Ectodermal cell (in vitro differentiated cells): ENCODE results near the gene NHERF1.
A peak's percentile ranks its signal among the peaks of the same experiment; 100 is the strongest.

ENCODE experiments used
- H3K27ac ChIP-seq: 2 replicates; pipeline ENCODE4 v1.7.0; 2013; ENCODE audit warnings: mild to moderate bottlenecking, low read depth, low read length; ENCODE audit not compliant: insufficient read depth, poor library complexity, severe bottlenecking
- H3K27me3 ChIP-seq: 2 replicates; pipeline ENCODE4 v1.7.0; 2013; ENCODE audit warnings: mild to moderate bottlenecking, low read length; ENCODE audit not compliant: insufficient read depth, control insufficient read depth, poor library complexity, severe bottlenecking
- H3K36me3 ChIP-seq: one replicate; pipeline ENCODE4 v1.7.0; 2013; ENCODE audit warnings: low read length; ENCODE audit not compliant: control insufficient read depth, insufficient read depth
- H3K4me1 ChIP-seq: one replicate; pipeline ENCODE4 v1.7.0; 2013; ENCODE audit warnings: low read length; ENCODE audit not compliant: control insufficient read depth, insufficient read depth
- H3K4me3 ChIP-seq: 2 replicates; pipeline ENCODE4 v1.7.0; 2013; ENCODE audit warnings: low read depth, low read length, control low read depth; ENCODE audit not compliant: insufficient read depth
- H3K9me3 ChIP-seq: 2 replicates; pipeline ENCODE4 v1.7.0; 2013; ENCODE audit warnings: mild to moderate bottlenecking, low read length, moderate library complexity; ENCODE audit not compliant: control insufficient read depth
- WGBS, 2 experiments: methylation state at CpG; one replicate each; pipeline ENCODE4 v1.1.7; 2013; ENCODE audit warnings: missing lambda C conversion rate in 2 of 2; 5-methylcytosine and 5-hydroxymethylcytosine counted together

The NHERF1 gene

GRCh38 chr17:74807441-74807840 is 59.0 kb downstream of the NHERF1 start:
- Histone ChIP-seq H3K4me1 (peaks cover 2% of the 10 kb centered on the region), H3K27ac (no peak overlapping the region), H3K36me3 (no peaks in the 10 kb centered on the region), H3K4me3 (no peak overlapping the region), H3K27me3 (no peaks in the 10 kb centered on the region), H3K9me3 (no peaks in the 10 kb centered on the region)
- WGBS, 2 experiments: 92 to 94% methylated on average over 13 of the region's 13 CpGs

- no peak overlapping the region for H3K4me3 ChIP-seq
- WGBS, 2 experiments: 93 to 94% methylated on average over 6 of the region's 6 CpGs
- no peaks in the 10 kb centered on the region for H3K36me3 ChIP-seq
- H3K9me3 ChIP-seq: no peaks in the 10 kb centered on the region
- H3K27ac ChIP-seq: no peak overlapping the region
- H3K27me3 ChIP-seq: no peaks in the 10 kb centered on the region
- H3K4me1 ChIP-seq: peaks cover 6% of the 10 kb centered on the region
Measured at GRCh38 chr17:74807925-74808324, 59.5 kb downstream of the NHERF1 start.

- H3K27ac ChIP-seq: no peak overlapping the region
- H3K9me3 ChIP-seq: no peaks in the 10 kb centered on the region
- H3K4me1 ChIP-seq: peaks cover 10% of the 10 kb centered on the region
- no peaks in the 10 kb centered on the region for H3K27me3 ChIP-seq
- 91 to 92% methylated on average over 17 of the region's 17 CpGs for WGBS, 2 experiments
- H3K4me3 ChIP-seq: no peak overlapping the region
- H3K36me3 ChIP-seq: no peaks in the 10 kb centered on the region
Measured at GRCh38 chr17:74808714-74809430, 60.4 kb downstream of the NHERF1 start.

GRCh38 chr17:74810699-74811485 is 62.5 kb downstream of the NHERF1 start:
- Histone ChIP-seq H3K36me3 (no peaks in the 10 kb centered on the region), H3K4me3 (no peak overlapping the region), H3K27me3 (no peaks in the 10 kb centered on the region), H3K4me1 (peaks cover 10% of the 10 kb centered on the region), H3K9me3 (no peaks in the 10 kb centered on the region), H3K27ac (no peak overlapping the region)
- WGBS, 2 experiments: 94% methylated on average over 15 of the region's 15 CpGs

- no peaks in the 10 kb centered on the region for H3K27me3 ChIP-seq
- no peaks in the 10 kb centered on the region for H3K9me3 ChIP-seq
- H3K36me3 ChIP-seq: no peaks in the 10 kb centered on the region
- 45 to 46% methylated on average over 23 of the region's 23 CpGs for WGBS, 2 experiments
- no peak overlapping the region for H3K27ac ChIP-seq
- peak overlapping the region; percentile 3 for H3K4me3 ChIP-seq
- peaks cover 10% of the 10 kb centered on the region for H3K4me1 ChIP-seq
Measured at GRCh38 chr17:74812109-74813009, 63.9 kb downstream of the NHERF1 start.

- H3K4me3 ChIP-seq: no peak overlapping the region
- H3K27me3 ChIP-seq: no peaks in the 10 kb centered on the region
- no peaks in the 10 kb centered on the region for H3K36me3 ChIP-seq
- H3K9me3 ChIP-seq: no peaks in the 10 kb centered on the region
- H3K27ac ChIP-seq: no peak overlapping the region
- H3K4me1 ChIP-seq: peaks cover 10% of the 10 kb centered on the region
- 87 to 88% methylated on average over 5 of the region's 5 CpGs for WGBS, 2 experiments
Measured at GRCh38 chr17:74814453-74814852, 66.0 kb downstream of the NHERF1 start.

GRCh38 chr17:74815067-74815466 is 66.6 kb downstream of the NHERF1 start:
- H3K27me3 ChIP-seq: no peaks in the 10 kb centered on the region
- H3K4me3 ChIP-seq: no peak overlapping the region
- no peaks in the 10 kb centered on the region for H3K36me3 ChIP-seq
- WGBS, 2 experiments: 95 to 96% methylated on average over 7 of the region's 7 CpGs
- H3K27ac ChIP-seq: no peak overlapping the region
- peaks cover 10% of the 10 kb centered on the region for H3K4me1 ChIP-seq
- no peaks in the 10 kb centered on the region for H3K9me3 ChIP-seq

GRCh38 chr17:74815550-74816370 is 67.3 kb downstream of the NHERF1 start:
- Histone ChIP-seq H3K27me3 (no peaks in the 10 kb centered on the region), H3K9me3 (no peaks in the 10 kb centered on the region), H3K36me3 (no peaks in the 10 kb centered on the region), H3K27ac (no peak overlapping the region), H3K4me3 (no peak overlapping the region), H3K4me1 (peaks cover 10% of the 10 kb centered on the region)
- 84 to 85% methylated on average over 15 of the region's 15 CpGs for WGBS, 2 experiments

GRCh38 chr17:74816905-74817620 is 68.6 kb downstream of the NHERF1 start:
- Histone ChIP-seq H3K36me3 (no peaks in the 10 kb centered on the region), H3K4me3 (no peak overlapping the region), H3K9me3 (no peaks in the 10 kb centered on the region), H3K27me3 (no peaks in the 10 kb centered on the region), H3K4me1 (peaks cover 15% of the 10 kb centered on the region), H3K27ac (no peak overlapping the region)
- 88 to 94% methylated on average over 17 to 18 of the region's 18 CpGs for WGBS, 2 experiments
